ENCODE results near the gene IMP4.

- TF ChIP-seq CTCF (IDR thresholded peaks at IDR 0.05; ENCODE audit: low read length) (no peak), EZH2 (IDR thresholded peaks at IDR 0.05; ENCODE audit: borderline replicate concordance, low read length) (no peak)
Observed at GRCh38 chr2:130372833-130373807, 30.4 kb downstream of the IMP4 start.
